HG02981 (cell line): ENCODE results near the gene FILIP1.

Experiments
- ATAC-seq: cut with Tn5 transposase; IDR thresholded peaks from one replicate; pipeline ENCODE4 v1.9.1; 2021; ENCODE audit warnings: mild to moderate bottlenecking, moderate library complexity; ENCODE audit not compliant: unreplicated experiment

Gene FILIP1

GRCh38 chr6:75493400-75494064, at the start of gene FILIP1:
Gene FILIP1, minus strand, starts transcription at chr6:75493800. Its CDS starts 78,828 bp downstream, at chr6:75414972.
- no peak for ATAC-seq

- no peak for ATAC-seq
Observed at GRCh38 chr6:75543311-75543710, 49.7 kb upstream of the FILIP1 start.

GRCh38 chr6:75539136-75539535, 45.5 kb upstream of the FILIP1 start:
- ATAC-seq, result no peak

- no peak for ATAC-seq
Observed at GRCh38 chr6:75532521-75532920, 38.9 kb upstream of the FILIP1 start.

- ATAC-seq, result no peak
Observed at GRCh38 chr6:75531174-75531573, 37.6 kb upstream of the FILIP1 start.

- no peak for ATAC-seq
Observed at GRCh38 chr6:75530696-75531095, 37.1 kb upstream of the FILIP1 start.

- ATAC-seq, result no peak
Observed at GRCh38 chr6:75528423-75528822, 34.8 kb upstream of the FILIP1 start.

GRCh38 chr6:75526502-75527127, 33.0 kb upstream of the FILIP1 start:
- peak; percentile 83 for ATAC-seq

GRCh38 chr6:75525682-75526081, 32.1 kb upstream of the FILIP1 start:
- ATAC-seq, result no peak

- ATAC-seq, result no peak
Observed at GRCh38 chr6:75524322-75524972, 30.8 kb upstream of the FILIP1 start.

- ATAC-seq, result no peak
Observed at GRCh38 chr6:75516757-75517156, 23.2 kb upstream of the FILIP1 start.

GRCh38 chr6:75512591-75512990, 19.0 kb upstream of the FILIP1 start:
- no peak for ATAC-seq

GRCh38 chr6:75505424-75505823, 11.8 kb upstream of the FILIP1 start:
- no peak for ATAC-seq

- ATAC-seq, result no peak
Observed at GRCh38 chr6:75504465-75505222, 11.0 kb upstream of the FILIP1 start.

- no peak for ATAC-seq
Observed at GRCh38 chr6:75503291-75503690, 9.7 kb upstream of the FILIP1 start.

GRCh38 chr6:75502884-75503283, 9.3 kb upstream of the FILIP1 start:
- ATAC-seq, result no peak

- ATAC-seq, result no peak
Observed at GRCh38 chr6:75501756-75502155, 8.2 kb upstream of the FILIP1 start.

GRCh38 chr6:75499640-75500039, 6.0 kb upstream of the FILIP1 start:
- ATAC-seq, result no peak

GRCh38 chr6:75498862-75499261, 5.3 kb upstream of the FILIP1 start:
- no peak for ATAC-seq

- ATAC-seq, result no peak
Observed at GRCh38 chr6:75497994-75498393, 4.4 kb upstream of the FILIP1 start.

- ATAC-seq, result no peak
Observed at GRCh38 chr6:75495011-75495410, 1.4 kb upstream of the FILIP1 start.
